ENCODE measurements around the gene ATF6B. TPM values are rescaled to one million over a fixed set of nuclear protein-coding genes. Genes with fewer than 3 reads are reported as not detected.

ATF6B gene
- polyA plus RNA-seq: 10 to 100 TPM; 47.5 to 60.2 TPM

DNA sequence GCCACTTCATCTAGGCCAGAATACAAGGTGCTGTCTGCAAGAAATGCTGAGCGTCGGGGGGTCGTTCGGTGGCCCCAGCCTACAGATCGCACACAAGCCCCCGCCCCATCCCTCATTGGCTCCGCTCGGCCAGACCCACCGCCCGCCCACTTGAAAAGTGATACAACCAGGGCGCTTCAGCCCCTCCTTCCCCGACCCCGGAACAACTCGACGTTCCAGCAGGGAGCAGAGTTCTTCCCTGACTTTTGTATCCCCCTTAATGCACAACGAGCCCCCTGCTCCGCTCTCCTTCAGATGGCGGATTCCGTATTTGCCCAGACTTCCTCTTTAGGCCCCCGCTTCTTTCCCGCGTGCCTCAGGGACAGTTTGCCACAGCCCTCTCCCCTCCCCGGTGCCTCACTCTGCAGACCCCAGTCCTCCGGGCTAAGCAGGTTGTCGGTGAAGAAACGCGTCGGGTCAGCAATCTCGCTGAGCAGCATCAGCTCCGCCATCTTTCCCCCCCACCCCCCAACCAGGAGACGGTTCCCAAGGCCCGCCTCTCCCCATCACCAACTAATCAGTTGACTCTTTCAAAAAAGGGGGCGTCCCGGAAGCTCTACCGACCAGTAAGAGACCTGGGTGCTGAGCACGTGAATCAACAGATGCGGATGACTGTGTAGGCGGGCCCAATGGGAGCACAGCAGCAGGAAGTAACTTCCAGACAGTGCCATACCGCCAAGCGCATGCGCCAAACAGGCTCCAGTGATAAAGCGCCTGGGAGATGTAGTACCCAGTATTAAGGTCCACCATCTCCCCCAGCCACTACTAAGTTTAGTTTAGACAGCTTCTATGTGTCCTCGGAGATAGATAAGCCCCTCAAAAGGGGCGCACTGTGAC, at the start of gene ATF6B:
ATF6B (minus strand) TSS at position 530 of the 876 bp plus-strand sequence; CDS start at position 491, 39 bp downstream.
- Histone ChIP-seq H3K36me3 (ENCODE audit: control insufficient read depth in 2 of 2, insufficient read depth in 2 of 2, low read length in 1 of 2) (peaks cover 5 to 8% of the 10 kb centered on the region in 2 donors), H3K9me3 (ENCODE audit: control insufficient read depth in 2 of 2, insufficient read depth in 1 of 2, low read depth in 1 of 2, low read length in 1 of 2) (no peaks in the 10 kb centered on the region), H3K4me3 (ENCODE audit: low read depth in 1 of 2, low read length in 2 of 2) (peak within 1 kb of the TSS; percentile 98 to 99), H3K4me1 (ENCODE audit: control insufficient read depth in 2 of 2, insufficient read depth in 2 of 2, low read length in 1 of 2) (peaks cover 16 to 19% of the 10 kb centered on the region in 2 donors), H3K27me3 (ENCODE audit: control insufficient read depth in 1 of 2, insufficient read depth in 2 of 2, low read length in 2 of 2) (no peaks in the 10 kb centered on the region), H3K27ac (ENCODE audit: low read depth in 2 of 2, low read length in 1 of 2) (peak within 1 kb of the TSS; percentile 93 to 96)
- 0 to 1% methylated on average over 44 of the region's 44 CpGs for WGBS, 2 donors

GRCh38 chr6:32177183-32177787, 49.2 kb upstream of the ATF6B start:
- peaks cover 2 to 10% of the 10 kb centered on the region in 2 donors for H3K4me1 ChIP-seq (ENCODE audit: control insufficient read depth in 2 of 2, insufficient read depth in 2 of 2, low read length in 1 of 2)
- H3K27me3 ChIP-seq (ENCODE audit: control insufficient read depth in 1 of 2, insufficient read depth in 2 of 2, low read length in 2 of 2): no peaks in the 10 kb centered on the region
- WGBS, 2 donors: 0 to 1% methylated on average over 20 of the region's 20 CpGs
- peak overlapping the region; percentile 64 to 89 for H3K4me3 ChIP-seq (ENCODE audit: low read depth in 1 of 2, low read length in 2 of 2)
- no peaks in the 10 kb centered on the region for H3K9me3 ChIP-seq (ENCODE audit: control insufficient read depth in 2 of 2, insufficient read depth in 1 of 2, low read depth in 1 of 2, low read length in 1 of 2)
- peak overlapping the region; percentile 88 to 97 for H3K27ac ChIP-seq (ENCODE audit: low read depth in 2 of 2, low read length in 1 of 2)
- H3K36me3 ChIP-seq (ENCODE audit: control insufficient read depth in 2 of 2, insufficient read depth in 2 of 2, low read length in 1 of 2): peaks cover 0 to 2% of the 10 kb centered on the region in 2 donors

- Histone ChIP-seq H3K4me1 (ENCODE audit: control insufficient read depth in 2 of 2, insufficient read depth in 2 of 2, low read length in 1 of 2) (peaks cover 2 to 10% of the 10 kb centered on the region in 2 donors), H3K36me3 (ENCODE audit: control insufficient read depth in 2 of 2, insufficient read depth in 2 of 2, low read length in 1 of 2) (no peaks in the 10 kb centered on the region), H3K4me3 (ENCODE audit: low read depth in 1 of 2, low read length in 2 of 2) (peak overlapping the region; percentile 64 to 89), H3K27me3 (ENCODE audit: control insufficient read depth in 1 of 2, insufficient read depth in 2 of 2, low read length in 2 of 2) (no peaks in the 10 kb centered on the region), H3K9me3 (ENCODE audit: control insufficient read depth in 2 of 2, insufficient read depth in 1 of 2, low read depth in 1 of 2, low read length in 1 of 2) (no peaks in the 10 kb centered on the region), H3K27ac (ENCODE audit: low read depth in 2 of 2, low read length in 1 of 2) (peak overlapping the region; percentile 88 to 97)
- whole genome bisulfite sequencing, 2 donors: 9 to 15% methylated on average over 5 of the region's 5 CpGs
Measured at GRCh38 chr6:32176476-32177182, 48.6 kb upstream of the ATF6B start.

DNA sequence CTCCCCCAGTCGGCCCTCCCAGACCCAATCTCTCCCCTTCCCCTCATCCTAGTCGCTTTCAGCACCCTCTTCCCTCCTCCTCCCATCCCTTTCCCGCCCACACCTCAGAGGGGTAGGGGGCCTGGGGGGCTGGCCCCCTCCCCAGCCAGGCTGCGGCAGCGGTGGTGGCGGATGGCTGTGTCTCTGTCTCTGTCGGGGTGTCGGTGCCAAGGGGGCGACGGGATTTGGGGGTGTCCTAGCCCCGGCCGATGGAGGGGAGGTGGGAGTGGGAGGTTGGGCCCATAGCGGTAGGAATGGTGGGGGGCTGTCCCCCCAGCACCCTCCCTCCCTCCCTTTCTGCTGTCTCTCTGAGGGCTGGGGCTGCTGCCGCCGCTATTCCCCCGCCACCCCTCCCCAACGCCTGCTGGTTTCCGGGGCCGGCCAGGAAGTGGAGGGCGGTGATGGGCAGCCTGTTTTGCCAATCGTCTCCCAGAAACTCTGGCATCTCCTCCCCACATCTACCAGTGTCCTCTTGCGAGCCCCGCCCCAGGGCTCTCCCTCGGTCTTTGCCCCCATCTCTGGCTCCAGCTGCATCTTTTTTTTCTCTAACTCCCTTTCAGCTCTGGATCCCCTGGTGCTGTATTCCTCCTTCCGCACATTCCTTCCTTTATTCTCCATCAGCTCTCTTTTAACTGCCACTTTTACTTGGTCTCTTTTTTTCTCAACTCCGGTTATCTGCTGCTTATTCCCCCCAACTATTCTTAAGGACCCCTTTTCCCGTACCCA, 47.8 kb upstream of the ATF6B start, which contains the start of gene AGPAT1:
AGPAT1 (minus strand) TSS at position 374 of the 765 bp plus-strand sequence. CDS start 4,588 bp downstream, outside the sequence.
- H3K27me3 ChIP-seq (ENCODE audit: control insufficient read depth in 1 of 2, insufficient read depth in 2 of 2, low read length in 2 of 2): no peaks in the 10 kb centered on the region
- H3K36me3 ChIP-seq (ENCODE audit: control insufficient read depth in 2 of 2, insufficient read depth in 2 of 2, low read length in 1 of 2): peaks cover 0 to 5% of the 10 kb centered on the region in 2 donors
- peak within 1 kb of the TSS; percentile 81 to 89 for H3K4me3 ChIP-seq (ENCODE audit: low read depth in 1 of 2, low read length in 2 of 2)
- 0 to 1% methylated on average over 19 to 27 of the region's 27 CpGs for WGBS, 2 donors
- H3K9me3 ChIP-seq (ENCODE audit: control insufficient read depth in 2 of 2, insufficient read depth in 1 of 2, low read depth in 1 of 2, low read length in 1 of 2): no peaks in the 10 kb centered on the region
- H3K4me1 ChIP-seq (ENCODE audit: control insufficient read depth in 2 of 2, insufficient read depth in 2 of 2, low read length in 1 of 2): peaks cover 2 to 6% of the 10 kb centered on the region in 2 donors
- peak within 1 kb of the TSS; percentile 88 to 97 for H3K27ac ChIP-seq (ENCODE audit: low read depth in 2 of 2, low read length in 1 of 2)

DNA sequence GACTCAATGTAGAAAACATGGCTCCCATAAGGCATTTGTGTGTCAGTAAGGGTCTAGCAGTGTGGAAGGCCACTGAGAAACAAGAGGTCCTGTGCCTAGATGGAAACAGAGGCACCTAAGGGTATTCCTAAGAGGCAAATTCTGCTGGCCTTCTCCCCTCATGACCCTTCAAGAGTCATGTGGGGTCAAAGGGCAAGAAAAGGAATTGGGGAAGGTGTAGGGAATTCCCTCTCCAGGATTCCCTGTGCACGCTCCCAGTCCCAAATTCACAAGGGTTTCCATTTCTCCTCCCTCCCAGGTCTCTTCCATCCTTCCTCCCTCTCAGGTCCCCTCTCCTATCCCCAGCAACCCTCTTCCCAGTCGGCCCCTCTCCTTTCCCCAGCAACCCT, 47.3 kb upstream of the ATF6B start:
- peak overlapping the region; percentile 81 to 89 for H3K4me3 ChIP-seq (ENCODE audit: low read depth in 1 of 2, low read length in 2 of 2)
- H3K4me1 ChIP-seq (ENCODE audit: control insufficient read depth in 2 of 2, insufficient read depth in 2 of 2, low read length in 1 of 2): peaks cover 2 to 6% of the 10 kb centered on the region in 2 donors
- H3K27ac ChIP-seq (ENCODE audit: low read depth in 2 of 2, low read length in 1 of 2): peak overlapping the region; percentile 79 to 91
- no peaks in the 10 kb centered on the region for H3K27me3 ChIP-seq (ENCODE audit: control insufficient read depth in 1 of 2, insufficient read depth in 2 of 2, low read length in 2 of 2)
- H3K36me3 ChIP-seq (ENCODE audit: control insufficient read depth in 2 of 2, insufficient read depth in 2 of 2, low read length in 1 of 2): peaks cover 0 to 8% of the 10 kb centered on the region in 2 donors
- no peaks in the 10 kb centered on the region for H3K9me3 ChIP-seq (ENCODE audit: control insufficient read depth in 2 of 2, insufficient read depth in 1 of 2, low read depth in 1 of 2, low read length in 1 of 2)
- WGBS, 2 donors: 10 to 14% methylated on average over 2 of the region's 2 CpGs

- Histone ChIP-seq H3K27me3 (ENCODE audit: control insufficient read depth in 1 of 2, insufficient read depth in 2 of 2, low read length in 2 of 2) (no peaks in the 10 kb centered on the region), H3K27ac (ENCODE audit: low read depth in 2 of 2, low read length in 1 of 2) (no peak overlapping the region), H3K4me3 (ENCODE audit: low read depth in 1 of 2, low read length in 2 of 2) (no peak overlapping the region), H3K36me3 (ENCODE audit: control insufficient read depth in 2 of 2, insufficient read depth in 2 of 2, low read length in 1 of 2) (peaks cover 0 to 16% of the 10 kb centered on the region in 2 donors), H3K4me1 (ENCODE audit: control insufficient read depth in 2 of 2, insufficient read depth in 2 of 2, low read length in 1 of 2) (peaks cover 2 to 6% of the 10 kb centered on the region in 2 donors), H3K9me3 (ENCODE audit: control insufficient read depth in 2 of 2, insufficient read depth in 1 of 2, low read depth in 1 of 2, low read length in 1 of 2) (no peaks in the 10 kb centered on the region)
- WGBS, 2 donors: 84 to 88% methylated on average over 1 of the region's 1 CpG
Measured at GRCh38 chr6:32174416-32174815, 46.4 kb upstream of the ATF6B start.

DNA sequence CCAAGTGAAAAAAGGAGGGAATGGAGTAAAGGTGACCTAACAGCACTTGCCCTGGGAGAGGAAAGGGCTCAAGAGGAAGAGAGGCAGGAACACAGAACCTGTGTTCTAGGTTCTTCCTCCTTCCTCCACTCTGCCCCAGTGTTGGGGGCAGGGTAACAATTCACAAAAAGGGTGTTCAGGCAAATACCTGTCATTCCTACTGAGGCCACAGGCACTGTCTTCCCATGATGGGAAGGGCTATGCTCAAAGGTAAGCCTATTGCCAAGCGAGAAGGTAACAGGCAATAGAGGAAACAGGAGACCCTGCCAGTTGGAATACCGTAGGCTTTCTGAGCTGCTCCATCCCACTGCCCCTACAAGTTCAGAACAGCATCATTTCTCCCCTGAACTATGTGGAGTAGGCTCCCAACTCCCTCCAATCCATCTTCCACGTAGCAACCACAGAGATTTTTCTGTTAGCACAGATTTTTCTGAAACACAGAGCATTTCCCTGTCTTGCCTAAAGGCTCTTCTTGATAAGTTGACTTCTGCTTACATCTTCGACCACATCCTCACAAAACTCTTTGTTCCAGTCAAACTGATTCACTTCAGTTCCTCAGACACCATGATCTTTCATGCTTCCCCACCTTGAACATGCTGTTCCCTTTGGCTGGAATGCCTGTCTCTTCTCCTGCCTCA, 45.1 kb upstream of the ATF6B start:
- H3K4me3 ChIP-seq (ENCODE audit: low read depth in 1 of 2, low read length in 2 of 2): no peak overlapping the region
- no peaks in the 10 kb centered on the region for H3K27me3 ChIP-seq (ENCODE audit: control insufficient read depth in 1 of 2, insufficient read depth in 2 of 2, low read length in 2 of 2)
- no peaks in the 10 kb centered on the region for H3K9me3 ChIP-seq (ENCODE audit: control insufficient read depth in 2 of 2, insufficient read depth in 1 of 2, low read depth in 1 of 2, low read length in 1 of 2)
- peaks cover 2 to 3% of the 10 kb centered on the region in 2 donors for H3K4me1 ChIP-seq (ENCODE audit: control insufficient read depth in 2 of 2, insufficient read depth in 2 of 2, low read length in 1 of 2)
- peak overlapping the region in 1 of 2 donors; percentile 1 for H3K27ac ChIP-seq (ENCODE audit: low read depth in 2 of 2, low read length in 1 of 2)
- peaks cover 0 to 22% of the 10 kb centered on the region in 2 donors for H3K36me3 ChIP-seq (ENCODE audit: control insufficient read depth in 2 of 2, insufficient read depth in 2 of 2, low read length in 1 of 2)
- WGBS, 2 donors: 65 to 72% methylated on average over 4 of the region's 4 CpGs

- H3K36me3 ChIP-seq (ENCODE audit: control insufficient read depth in 2 of 2, insufficient read depth in 2 of 2, low read length in 1 of 2): peaks cover 0 to 37% of the 10 kb centered on the region in 2 donors
- H3K4me3 ChIP-seq (ENCODE audit: low read depth in 1 of 2, low read length in 2 of 2): no peak overlapping the region
- no peaks in the 10 kb centered on the region for H3K27me3 ChIP-seq (ENCODE audit: control insufficient read depth in 1 of 2, insufficient read depth in 2 of 2, low read length in 2 of 2)
- H3K27ac ChIP-seq (ENCODE audit: low read depth in 2 of 2, low read length in 1 of 2): no peak overlapping the region
- no peaks in the 10 kb centered on the region for H3K9me3 ChIP-seq (ENCODE audit: control insufficient read depth in 2 of 2, insufficient read depth in 1 of 2, low read depth in 1 of 2, low read length in 1 of 2)
- peaks cover 2 to 6% of the 10 kb centered on the region in 2 donors for H3K4me1 ChIP-seq (ENCODE audit: control insufficient read depth in 2 of 2, insufficient read depth in 2 of 2, low read length in 1 of 2)
- 93 to 96% methylated on average over 6 of the region's 6 CpGs for WGBS, 2 donors
Measured at GRCh38 chr6:32171234-32171633, 43.2 kb upstream of the ATF6B start.
